ENCODE results near the gene MINK1. TPM values are rescaled to one million over a fixed set of nuclear protein-coding genes. Genes with fewer than 3 reads are reported as not detected.

MINK1 gene
- total RNA-seq, 1 experiment from 2014 or later, result 68.8 TPM

GRCh38 chr17:4822835-4823234 is 10.3 kb upstream of the MINK1 start:
- H3K4me1 ChIP-seq (ENCODE audit: insufficient read depth, low read length), result no peaks in the 10 kb centered on the region
- H4K20me1 ChIP-seq (ENCODE audit: control insufficient read depth, insufficient read depth, insufficient read length), result no peaks in the 10 kb centered on the region
- no peak overlapping the region for H3K18ac ChIP-seq (ENCODE audit: insufficient read length, low read depth, low read length)
- H3K27ac ChIP-seq (ENCODE audit: insufficient read length, low read depth, low read length), result no peak overlapping the region
- H3K9me3 ChIP-seq (ENCODE audit: control insufficient read depth, low read depth, low read length), result no peaks in the 10 kb centered on the region
- no peak overlapping the region for H3K14ac ChIP-seq (ENCODE audit: insufficient read depth, low read length)
- no peaks in the 10 kb centered on the region for H3K79me1 ChIP-seq (ENCODE audit: insufficient read depth, low read depth, low read length, poor library complexity, severe bottlenecking)
- no peaks in the 10 kb centered on the region for H3K23me2 ChIP-seq (ENCODE audit: insufficient read length, low read depth, low read length, poor library complexity, severe bottlenecking)
- H3K56ac ChIP-seq (ENCODE audit: insufficient read length, low read depth, low read length), result no peak overlapping the region
- Mint-ChIP-seq H3K9me3 (no peaks in the 10 kb centered on the region), H3K27ac (peak overlapping the region; percentile 57 to 74 (median 68); a peak in 2 of 7 replicates), H3K27me3 (ENCODE audit: low read depth) (no peaks in the 10 kb centered on the region), H3K36me3 (ENCODE audit: insufficient read depth in 1 of 3, low read depth in 3 of 3) (peaks cover 8 to 26% (median 25%) of the 10 kb centered on the region in 3 experiments), H3K4me1 (0 out of 4 replicates have a peak, but pooled peaks cover 0 to 3% of the 10 kb centered on the region in 2 experiments), H3K4me3 (no peak overlapping the region)
- no peak overlapping the region for H4K8ac ChIP-seq (replicated peaks; ENCODE audit: insufficient read length, low read depth, low read length)
- no peak overlapping the region for H2BK5ac ChIP-seq (ENCODE audit: insufficient read length, low read length)
- no peaks in the 10 kb centered on the region for H3K27me3 ChIP-seq (ENCODE audit: insufficient read depth, low read length)
- no peak overlapping the region for H2AK5ac ChIP-seq (ENCODE audit: insufficient read length, low read length)
- no peak for TF ChIP-seq CTCF (conservative IDR thresholded peaks at IDR 0.05)
- no peak overlapping the region for H3K4ac ChIP-seq (ENCODE audit: low read depth, low read length)
- DNase-seq, result no peak
- no peak overlapping the region for H3K4me2 ChIP-seq (ENCODE audit: insufficient read depth, insufficient read length, low read length)
- no peak overlapping the region for H3T11ph ChIP-seq (ENCODE audit: low read length)
- no peak overlapping the region for H3K9ac ChIP-seq (ENCODE audit: extremely low read depth, insufficient read length, low read length)
- no peak overlapping the region for H2BK15ac ChIP-seq (ENCODE audit: low read depth, low read length)
- H2BK12ac ChIP-seq (ENCODE audit: insufficient read length, low read depth, low read length), result no peak overlapping the region
- H4K91ac ChIP-seq (ENCODE audit: insufficient read length, low read depth, low read length), result no peak overlapping the region
- no peak overlapping the region for H2BK120ac ChIP-seq (ENCODE audit: low read depth, low read length, poor library complexity, severe bottlenecking)
- WGBS (ENCODE audit: extremely low coverage, insufficient read length, low lambda C conversion rate), result no CpG with 5 or more reads among the region's 3 CpGs
- no peak overlapping the region for H2BK20ac ChIP-seq (ENCODE audit: low read depth, low read length, poor library complexity, severe bottlenecking)
- no peak overlapping the region for H2AFZ ChIP-seq (ENCODE audit: low read length)
- H4K5ac ChIP-seq (ENCODE audit: insufficient read length, low read depth, low read length), result no peak overlapping the region
- H3K23ac ChIP-seq (ENCODE audit: insufficient read length, low read depth, low read length), result no peak overlapping the region
- no peaks in the 10 kb centered on the region for H3K79me2 ChIP-seq (ENCODE audit: insufficient read depth, low read length)
